ENCODE measurements around the gene ARMC8. TPM values are rescaled to one million over a fixed set of nuclear protein-coding genes. Genes with fewer than 3 reads are reported as not detected.

ARMC8 gene
- total and polyA plus RNA-seq, 4 donors: 48.4 to 84.3 (median 55.2) TPM

GRCh38 chr3:138238711-138239110 lies 51.6 kb downstream of the ARMC8 start:
- H3K36me3 ChIP-seq (ENCODE audit: control insufficient read depth, insufficient read depth, low read length): peaks cover 11% of the 10 kb centered on the region
- no peak overlapping the region for H3K27ac ChIP-seq (ENCODE audit: low read depth, low read length)
- H3K4me1 ChIP-seq (ENCODE audit: control insufficient read depth, insufficient read depth, low read length): no peaks in the 10 kb centered on the region
- H3K4me3 ChIP-seq (ENCODE audit: low read depth, low read length): no peak overlapping the region
- no CpG with 5 or more reads among the region's 6 CpGs for WGBS (ENCODE audit: insufficient coverage)
- H3K27me3 ChIP-seq (ENCODE audit: control insufficient read depth, insufficient read depth, low read length): no peaks in the 10 kb centered on the region
- no peaks in the 10 kb centered on the region for H3K9me3 ChIP-seq (ENCODE audit: control insufficient read depth, insufficient read depth, low read length)
- DNase-seq (ENCODE audit: low read depth in 4 of 6, low spot score in 6 of 6): peak in 1 of 6 donors; percentile 56

GRCh38 chr3:138241061-138241460 lies 54.0 kb downstream of the ARMC8 start:
- no CpG with 5 or more reads among the region's 1 CpG for WGBS (ENCODE audit: insufficient coverage)
- Histone ChIP-seq H3K27ac (ENCODE audit: low read depth, low read length) (no peak overlapping the region), H3K9me3 (ENCODE audit: control insufficient read depth, insufficient read depth, low read length) (no peaks in the 10 kb centered on the region), H3K4me3 (ENCODE audit: low read depth, low read length) (no peak overlapping the region), H3K4me1 (ENCODE audit: control insufficient read depth, insufficient read depth, low read length) (no peaks in the 10 kb centered on the region), H3K27me3 (ENCODE audit: control insufficient read depth, insufficient read depth, low read length) (no peaks in the 10 kb centered on the region), H3K36me3 (ENCODE audit: control insufficient read depth, insufficient read depth, low read length) (peaks cover 11% of the 10 kb centered on the region)
- no peak for DNase-seq (ENCODE audit: low read depth in 4 of 6, low spot score in 6 of 6)

- DNase-seq (ENCODE audit: low read depth in 4 of 6, low spot score in 6 of 6): no peak
- Histone ChIP-seq H3K9me3 (ENCODE audit: control insufficient read depth, insufficient read depth, low read length) (no peaks in the 10 kb centered on the region), H3K4me1 (ENCODE audit: control insufficient read depth, insufficient read depth, low read length) (no peaks in the 10 kb centered on the region), H3K27ac (ENCODE audit: low read depth, low read length) (no peak overlapping the region), H3K36me3 (ENCODE audit: control insufficient read depth, insufficient read depth, low read length) (peaks cover 11% of the 10 kb centered on the region), H3K4me3 (ENCODE audit: low read depth, low read length) (no peak overlapping the region), H3K27me3 (ENCODE audit: control insufficient read depth, insufficient read depth, low read length) (no peaks in the 10 kb centered on the region)
- no CpG with 5 or more reads among the region's 2 CpGs for WGBS (ENCODE audit: insufficient coverage)
These were observed 54.6 kb downstream of the ARMC8 start for GRCh38 chr3:138241676-138242075.

GRCh38 chr3:138242466-138242865 lies 55.4 kb downstream of the ARMC8 start:
- no peak overlapping the region for H3K4me3 ChIP-seq (ENCODE audit: low read depth, low read length)
- peaks cover 11% of the 10 kb centered on the region for H3K36me3 ChIP-seq (ENCODE audit: control insufficient read depth, insufficient read depth, low read length)
- no peaks in the 10 kb centered on the region for H3K27me3 ChIP-seq (ENCODE audit: control insufficient read depth, insufficient read depth, low read length)
- 100% methylated on average over 1 of the region's 1 CpG for WGBS (ENCODE audit: insufficient coverage)
- DNase-seq (ENCODE audit: low read depth in 4 of 6, low spot score in 6 of 6): no peak
- H3K4me1 ChIP-seq (ENCODE audit: control insufficient read depth, insufficient read depth, low read length): no peaks in the 10 kb centered on the region
- no peak overlapping the region for H3K27ac ChIP-seq (ENCODE audit: low read depth, low read length)
- H3K9me3 ChIP-seq (ENCODE audit: control insufficient read depth, insufficient read depth, low read length): no peaks in the 10 kb centered on the region

- no peaks in the 10 kb centered on the region for H3K9me3 ChIP-seq (ENCODE audit: control insufficient read depth, insufficient read depth, low read length)
- no peak overlapping the region for H3K27ac ChIP-seq (ENCODE audit: low read depth, low read length)
- H3K4me3 ChIP-seq (ENCODE audit: low read depth, low read length): no peak overlapping the region
- no peak for DNase-seq (ENCODE audit: low read depth in 4 of 6, low spot score in 6 of 6)
- H3K4me1 ChIP-seq (ENCODE audit: control insufficient read depth, insufficient read depth, low read length): no peaks in the 10 kb centered on the region
- peaks cover 7% of the 10 kb centered on the region for H3K36me3 ChIP-seq (ENCODE audit: control insufficient read depth, insufficient read depth, low read length)
- 80% methylated on average over 5 of the region's 9 CpGs for WGBS (ENCODE audit: insufficient coverage)
- no peaks in the 10 kb centered on the region for H3K27me3 ChIP-seq (ENCODE audit: control insufficient read depth, insufficient read depth, low read length)
These were observed 57.9 kb downstream of the ARMC8 start for GRCh38 chr3:138245026-138245425.

GRCh38 chr3:138249636-138250035 lies 62.5 kb downstream of the ARMC8 start:
- Histone ChIP-seq H3K27me3 (ENCODE audit: control insufficient read depth, insufficient read depth, low read length) (no peaks in the 10 kb centered on the region), H3K36me3 (ENCODE audit: control insufficient read depth, insufficient read depth, low read length) (peaks cover 7% of the 10 kb centered on the region), H3K4me3 (ENCODE audit: low read depth, low read length) (no peak overlapping the region), H3K4me1 (ENCODE audit: control insufficient read depth, insufficient read depth, low read length) (no peaks in the 10 kb centered on the region), H3K9me3 (ENCODE audit: control insufficient read depth, insufficient read depth, low read length) (no peaks in the 10 kb centered on the region), H3K27ac (ENCODE audit: low read depth, low read length) (no peak overlapping the region)
- no peak for DNase-seq (ENCODE audit: low read depth in 4 of 6, low spot score in 6 of 6)

- Histone ChIP-seq H3K27me3 (ENCODE audit: control insufficient read depth, insufficient read depth, low read length) (no peaks in the 10 kb centered on the region), H3K27ac (ENCODE audit: low read depth, low read length) (no peak overlapping the region), H3K36me3 (ENCODE audit: control insufficient read depth, insufficient read depth, low read length) (peaks cover 3% of the 10 kb centered on the region), H3K4me1 (ENCODE audit: control insufficient read depth, insufficient read depth, low read length) (no peaks in the 10 kb centered on the region), H3K9me3 (ENCODE audit: control insufficient read depth, insufficient read depth, low read length) (no peaks in the 10 kb centered on the region), H3K4me3 (ENCODE audit: low read depth, low read length) (no peak overlapping the region)
- DNase-seq (ENCODE audit: low read depth in 4 of 6, low spot score in 6 of 6): no peak
- WGBS (ENCODE audit: insufficient coverage): no CpG with 5 or more reads among the region's 1 CpG
These were observed 66.5 kb downstream of the ARMC8 start for GRCh38 chr3:138253609-138254008.

- peak in 1 of 6 donors; percentile 11 for DNase-seq (ENCODE audit: low read depth in 4 of 6, low spot score in 6 of 6)
- H3K4me3 ChIP-seq (ENCODE audit: low read depth, low read length): no peak overlapping the region
- no peaks in the 10 kb centered on the region for H3K27me3 ChIP-seq (ENCODE audit: control insufficient read depth, insufficient read depth, low read length)
- no peaks in the 10 kb centered on the region for H3K4me1 ChIP-seq (ENCODE audit: control insufficient read depth, insufficient read depth, low read length)
- no peaks in the 10 kb centered on the region for H3K9me3 ChIP-seq (ENCODE audit: control insufficient read depth, insufficient read depth, low read length)
- H3K27ac ChIP-seq (ENCODE audit: low read depth, low read length): no peak overlapping the region
- 67% methylated on average over 1 of the region's 1 CpG for WGBS (ENCODE audit: insufficient coverage)
- H3K36me3 ChIP-seq (ENCODE audit: control insufficient read depth, insufficient read depth, low read length): peaks cover 3% of the 10 kb centered on the region
These were observed 67.1 kb downstream of the ARMC8 start for GRCh38 chr3:138254216-138254615.

- no peak overlapping the region for H3K27ac ChIP-seq (ENCODE audit: low read depth, low read length)
- no CpG with 5 or more reads among the region's 1 CpG for WGBS (ENCODE audit: insufficient coverage)
- no peak overlapping the region for H3K4me3 ChIP-seq (ENCODE audit: low read depth, low read length)
- no peaks in the 10 kb centered on the region for H3K27me3 ChIP-seq (ENCODE audit: control insufficient read depth, insufficient read depth, low read length)
- no peaks in the 10 kb centered on the region for H3K9me3 ChIP-seq (ENCODE audit: control insufficient read depth, insufficient read depth, low read length)
- H3K36me3 ChIP-seq (ENCODE audit: control insufficient read depth, insufficient read depth, low read length): no peaks in the 10 kb centered on the region
- DNase-seq (ENCODE audit: low read depth in 4 of 6, low spot score in 6 of 6): no peak
- H3K4me1 ChIP-seq (ENCODE audit: control insufficient read depth, insufficient read depth, low read length): no peaks in the 10 kb centered on the region
These were observed 68.9 kb downstream of the ARMC8 start for GRCh38 chr3:138256022-138256421.

GRCh38 chr3:138257986-138258385 lies 70.9 kb downstream of the ARMC8 start:
- Histone ChIP-seq H3K4me3 (ENCODE audit: low read depth, low read length) (no peak overlapping the region), H3K27me3 (ENCODE audit: control insufficient read depth, insufficient read depth, low read length) (no peaks in the 10 kb centered on the region), H3K4me1 (ENCODE audit: control insufficient read depth, insufficient read depth, low read length) (no peaks in the 10 kb centered on the region), H3K27ac (ENCODE audit: low read depth, low read length) (no peak overlapping the region), H3K9me3 (ENCODE audit: control insufficient read depth, insufficient read depth, low read length) (no peaks in the 10 kb centered on the region), H3K36me3 (ENCODE audit: control insufficient read depth, insufficient read depth, low read length) (no peaks in the 10 kb centered on the region)
- no CpG with 5 or more reads among the region's 1 CpG for WGBS (ENCODE audit: insufficient coverage)
- DNase-seq (ENCODE audit: low read depth in 4 of 6, low spot score in 6 of 6): no peak
